NCI-H748 treated with DMSO at 0.1 percent for 48 hours (cell line): Measurements from ENCODE around the gene FIGN.

Source experiments
- DNase-seq: peaks from one replicate; lab custom pipeline; 2025; lab: John Stamatoyannopoulos, UW

Gene FIGN

GRCh38 chr2:163611557-163611906, 124.3 kb downstream of the FIGN start:
- no peak for DNase-seq

- DNase-seq = no peak
These were observed 124.8 kb downstream of the FIGN start for GRCh38 chr2:163610817-163611556.

- no peak for DNase-seq
These were observed 128.2 kb downstream of the FIGN start for GRCh38 chr2:163607630-163608029.

GRCh38 chr2:163606878-163607277, 128.9 kb downstream of the FIGN start:
- no peak for DNase-seq

GRCh38 chr2:163605779-163606178, 130.0 kb downstream of the FIGN start:
- DNase-seq = no peak

GRCh38 chr2:163604941-163605555, 130.8 kb downstream of the FIGN start:
- DNase-seq = no peak

GRCh38 chr2:163602196-163602595, 133.6 kb downstream of the FIGN start:
- DNase-seq = no peak

GRCh38 chr2:163601377-163601776, 134.4 kb downstream of the FIGN start:
- DNase-seq = no peak

- DNase-seq = no peak
These were observed 135.0 kb downstream of the FIGN start for GRCh38 chr2:163600801-163601200.

- no peak for DNase-seq
These were observed 140.8 kb downstream of the FIGN start for GRCh38 chr2:163595028-163595427.

GRCh38 chr2:163594497-163594896, 141.3 kb downstream of the FIGN start:
- DNase-seq = no peak

- no peak for DNase-seq
These were observed 141.8 kb downstream of the FIGN start for GRCh38 chr2:163593982-163594381.

- DNase-seq = no peak
These were observed 142.7 kb downstream of the FIGN start for GRCh38 chr2:163592954-163593622.

- no peak for DNase-seq
These were observed 144.3 kb downstream of the FIGN start for GRCh38 chr2:163591461-163591860.

- peak; percentile 27 for DNase-seq
These were observed 155.1 kb downstream of the FIGN start for GRCh38 chr2:163580757-163581156.

GRCh38 chr2:163574309-163574708, 161.5 kb downstream of the FIGN start:
- DNase-seq = no peak

GRCh38 chr2:163573652-163574051, 162.2 kb downstream of the FIGN start:
- no peak for DNase-seq

GRCh38 chr2:163572850-163573249, 163.0 kb downstream of the FIGN start:
- DNase-seq = no peak

GRCh38 chr2:163571423-163572102, 164.2 kb downstream of the FIGN start:
- DNase-seq = no peak

GRCh38 chr2:163570391-163570790, 165.4 kb downstream of the FIGN start:
- DNase-seq = no peak

- no peak for DNase-seq
These were observed 170.6 kb downstream of the FIGN start for GRCh38 chr2:163565192-163565591.

GRCh38 chr2:163564236-163564635, 171.6 kb downstream of the FIGN start:
- no peak for DNase-seq

- no peak for DNase-seq
These were observed 172.5 kb downstream of the FIGN start for GRCh38 chr2:163563336-163563735.
